Suppressor macrophage treated with lipopolysaccharide for 1 hour (primary cell): ENCODE data around the gene MEIS1.

Experiments used
- DNase-seq, 3 donors: peaks; one replicate each; pipeline ENCODE4 v3.0.0-alpha.2; 2020 to 2022

Gene MEIS1

GRCh38 chr2:66569321-66569851 is 134.5 kb downstream of the MEIS1 start:
- DNase-seq, result peak; percentile 26 to 50 (median 30)

- DNase-seq, result no peak
These were observed 135.0 kb downstream of the MEIS1 start for GRCh38 chr2:66569974-66570373.

GRCh38 chr2:66570471-66570870 is 135.5 kb downstream of the MEIS1 start:
- no peak for DNase-seq

GRCh38 chr2:66571918-66572317 is 137.0 kb downstream of the MEIS1 start:
- DNase-seq, result no peak

- DNase-seq, result no peak
These were observed 137.5 kb downstream of the MEIS1 start for GRCh38 chr2:66572391-66572790.

GRCh38 chr2:66573416-66573815 is 138.5 kb downstream of the MEIS1 start:
- no peak for DNase-seq

- DNase-seq, result no peak
These were observed 138.9 kb downstream of the MEIS1 start for GRCh38 chr2:66573821-66574233.

- DNase-seq, result peak; percentile 78 to 83 (median 82)
These were observed 140.0 kb downstream of the MEIS1 start for GRCh38 chr2:66574701-66575624.

- DNase-seq, result peak in 2 of 3 donors; percentile 21 to 31
These were observed 140.8 kb downstream of the MEIS1 start for GRCh38 chr2:66575625-66576310.

- no peak for DNase-seq
These were observed 141.3 kb downstream of the MEIS1 start for GRCh38 chr2:66576311-66576560.

- DNase-seq, result peak in 1 of 3 donors; percentile 17
These were observed 141.8 kb downstream of the MEIS1 start for GRCh38 chr2:66576561-66577320.

- peak; percentile 24 to 61 (median 28) for DNase-seq
These were observed 142.6 kb downstream of the MEIS1 start for GRCh38 chr2:66577321-66578053.

- DNase-seq, result no peak
These were observed 143.2 kb downstream of the MEIS1 start for GRCh38 chr2:66578054-66578686.

- DNase-seq, result no peak
These were observed 143.8 kb downstream of the MEIS1 start for GRCh38 chr2:66578687-66579106.

- no peak for DNase-seq
These were observed 144.5 kb downstream of the MEIS1 start for GRCh38 chr2:66579186-66580126.

GRCh38 chr2:66580166-66581049 is 145.5 kb downstream of the MEIS1 start:
- no peak for DNase-seq

- peak in 1 of 3 donors; percentile 23 for DNase-seq
These were observed 146.6 kb downstream of the MEIS1 start for GRCh38 chr2:66581339-66582103.

- DNase-seq, result no peak
These were observed 147.4 kb downstream of the MEIS1 start for GRCh38 chr2:66582104-66582986.
